Liver (tissue), 9 donors: Measurements from ENCODE around the gene TUBB3. TPM values are rescaled to one million over a fixed set of nuclear protein-coding genes. Genes with fewer than 3 reads are reported as not detected.

Experiments
- DNase-seq: peaks from one replicate; pipeline ENCODE4 v3.0.0-alpha.2; 2017; ENCODE audit warnings: low spot score
- H3K27ac ChIP-seq, 2 donors: one replicate each; pipeline ENCODE4 v1.7.0; 2013; ENCODE audit warnings: inconsistent platforms in 2 of 2, low read length in 2 of 2, control low read depth in 1 of 2, low read depth in 1 of 2, mild to moderate bottlenecking in 1 of 2
- H3K27me3 ChIP-seq, 4 donors: one replicate each; pipeline versions ENCODE4 v1.6.1 to v1.7.0; 2013; ENCODE audit warnings: low read length in 3 of 4, inconsistent platforms in 1 of 4, mild to moderate bottlenecking in 1 of 4, moderate library complexity in 1 of 4; ENCODE audit not compliant: control insufficient read depth in 4 of 4, insufficient read depth in 4 of 4
- H3K36me3 ChIP-seq, 4 donors: one replicate each; pipeline versions ENCODE4 v1.6.1 to v1.7.0; 2013; ENCODE audit warnings: low read length in 3 of 4, mild to moderate bottlenecking in 3 of 4, low read depth in 1 of 4, moderate library complexity in 1 of 4; ENCODE audit not compliant: control insufficient read depth in 4 of 4, insufficient read depth in 3 of 4
- H3K4me1 ChIP-seq, 4 donors: one replicate each; pipeline versions ENCODE4 v1.6.1 to v1.7.0; 2013; ENCODE audit warnings: low read length in 3 of 4, mild to moderate bottlenecking in 3 of 4, moderate library complexity in 1 of 4; ENCODE audit not compliant: control insufficient read depth in 4 of 4, insufficient read depth in 4 of 4
- H3K4me3 ChIP-seq, 3 donors: one replicate each; pipeline versions ENCODE4 v1.6.1 to v1.7.0; 2013; ENCODE audit warnings: low read length in 3 of 3, control low read depth in 1 of 3, low read depth in 1 of 3, mild to moderate bottlenecking in 1 of 3
- H3K9ac ChIP-seq, 2 donors: one replicate each; pipeline ENCODE4 v1.7.0; 2013; ENCODE audit warnings: low read length in 2 of 2, mild to moderate bottlenecking in 2 of 2, moderate library complexity in 2 of 2, control low read depth in 1 of 2, low read depth in 1 of 2
- H3K9me3 ChIP-seq, 4 donors: one replicate each; pipeline versions ENCODE4 v1.6.1 to v1.7.0; 2013; ENCODE audit warnings: low read length in 3 of 4; ENCODE audit not compliant: control insufficient read depth in 4 of 4
- ATF3 ChIP-seq: IDR thresholded peaks from 2 replicates; pipeline ENCODE4 v1.6.1; 2016; ENCODE audit warnings: antibody characterized with exemption
- EGR1 ChIP-seq, 2 donors: IDR thresholded peaks; 2 replicates each; pipeline ENCODE4 v1.6.1; 2016 to 2018; ENCODE audit warnings: antibody characterized with exemption in 2 of 2, low read depth in 2 of 2
- FOXA1 ChIP-seq: IDR thresholded peaks from 2 replicates; pipeline ENCODE4 v1.6.1; 2016; ENCODE audit warnings: antibody characterized with exemption
- GABPA ChIP-seq, 2 donors: IDR thresholded peaks in 1 of 2; conservative IDR thresholded peaks in 1 of 2; 2 replicates each; pipeline ENCODE4 v1.6.1; 2016; ENCODE audit warnings: antibody characterized with exemption in 2 of 2, mild to moderate bottlenecking in 1 of 2, moderate library complexity in 1 of 2
- HNF4A ChIP-seq, 2 donors: conservative IDR thresholded peaks; 2 replicates each; pipeline ENCODE4 v1.6.1; 2016; ENCODE audit warnings: antibody characterized with exemption in 2 of 2, mild to moderate bottlenecking in 2 of 2
- MAX ChIP-seq: IDR thresholded peaks from 2 replicates; pipeline ENCODE4 v1.6.1; 2016; ENCODE audit warnings: antibody characterized with exemption
- REST ChIP-seq: IDR thresholded peaks from 2 replicates; pipeline ENCODE4 v1.6.1; 2016; ENCODE audit warnings: antibody characterized with exemption, mild to moderate bottlenecking
- RXRA ChIP-seq, 2 donors: IDR thresholded peaks; 2 replicates each; pipeline ENCODE4 v1.6.1; 2017 to 2018; ENCODE audit warnings: antibody characterized with exemption in 2 of 2, mild to moderate bottlenecking in 1 of 2
- SP1 ChIP-seq: IDR thresholded peaks from 2 replicates; pipeline ENCODE4 v1.6.1; 2018; ENCODE audit warnings: antibody characterized with exemption, mild to moderate bottlenecking
- ZBTB33 ChIP-seq: IDR thresholded peaks from 2 replicates; pipeline ENCODE4 v1.6.1; 2016; ENCODE audit warnings: antibody characterized with exemption
- WGBS: extraction: QIAGEN DNeasy Blood & Tissue Kit; methylation state at CpG from one replicate; pipeline ENCODE4 v1.1.7; 2013; 5-methylcytosine and 5-hydroxymethylcytosine counted together
- polyA plus RNA-seq, 2 donors: library from polyadenylated mRNA; stranded (reverse) in 1 of 2; unstranded in 1 of 2; fragments of 200-250 nt in 1 of 2; fragments of >200 nt in 1 of 2; fragmentation: Nextera tagmentation in 1 of 2; extraction: Ambion mirVana in 1 of 2; gene quantifications; one replicate each; pipeline versions ENCODE4 v1.2.1 to v1.2.3, GENCODE V29; 2013 to 2015
- total RNA-seq, 2 donors: library from RNA; depleted of rRNA; stranded (reverse); fragments of >200 nt; gene quantifications; one replicate each; pipeline ENCODE4 v1.2.3, GENCODE V29; 2014
- donor health status: healthy.
- donor health status: healthy.
- donor health status: healthy.
- donor health status: healthy.
- donor health status: healthy.

Gene TUBB3
- total and polyA plus RNA-seq, 4 donors, result 0.17 to 0.89 (median 0.25) TPM; not detected in 1

GRCh38 chr16:89905511-89906139 lies 17.5 kb upstream of the TUBB3 start:
- H3K27ac ChIP-seq, result no peak overlapping the region
- WGBS, result 96% methylated on average over 23 of the region's 23 CpGs
- H3K36me3 ChIP-seq, result peaks cover 18 to 62% (median 28%) of the 10 kb centered on the region in 4 donors

More at GRCh38 chr16:89905511-89906139, 17.5 kb upstream of the TUBB3 start:
- DNase-seq, result no peak
- Histone ChIP-seq H3K27me3 (no peaks in the 10 kb centered on the region), H3K9me3 (no peaks in the 10 kb centered on the region), H3K4me1 (no peaks in the 10 kb centered on the region), H3K9ac (no peak overlapping the region), H3K4me3 (no peak overlapping the region)
- TF ChIP-seq EGR1 (IDR thresholded peaks at IDR 0.05; ENCODE audit: low read depth in 2 of 2), result no peak
- TF ChIP-seq ZBTB33, result no peak
- TF ChIP-seq RXRA (IDR thresholded peaks at IDR 0.05), result no peak
- no peak for TF ChIP-seq HNF4A (conservative IDR thresholded peaks at IDR 0.05)
- TF ChIP-seq REST, result no peak
- TF ChIP-seq GABPA (IDR thresholded peaks at IDR 0.05 in 1 of 2, conservative IDR thresholded peaks at IDR 0.05 in 1 of 2), result no peak
- TF ChIP-seq ATF3, result no peak
- no peak for TF ChIP-seq MAX
- no peak for TF ChIP-seq SP1
- no peak for TF ChIP-seq FOXA1
